Glomerular visceral epithelial cell (primary cell): Measurements from ENCODE around the gene NOTCH2.

Source experiments
- DNase-seq: peaks from one replicate; pipeline ENCODE4 v3.0.0-alpha.2; 2016; ENCODE audit errors: extremely low spot score

NOTCH2 gene

GRCh38 chr1:119975006-119975405 lies 94.5 kb downstream of the NOTCH2 start:
- DNase-seq = no peak

- DNase-seq = no peak
These were observed 95.4 kb downstream of the NOTCH2 start for GRCh38 chr1:119974013-119974412.

DNA sequence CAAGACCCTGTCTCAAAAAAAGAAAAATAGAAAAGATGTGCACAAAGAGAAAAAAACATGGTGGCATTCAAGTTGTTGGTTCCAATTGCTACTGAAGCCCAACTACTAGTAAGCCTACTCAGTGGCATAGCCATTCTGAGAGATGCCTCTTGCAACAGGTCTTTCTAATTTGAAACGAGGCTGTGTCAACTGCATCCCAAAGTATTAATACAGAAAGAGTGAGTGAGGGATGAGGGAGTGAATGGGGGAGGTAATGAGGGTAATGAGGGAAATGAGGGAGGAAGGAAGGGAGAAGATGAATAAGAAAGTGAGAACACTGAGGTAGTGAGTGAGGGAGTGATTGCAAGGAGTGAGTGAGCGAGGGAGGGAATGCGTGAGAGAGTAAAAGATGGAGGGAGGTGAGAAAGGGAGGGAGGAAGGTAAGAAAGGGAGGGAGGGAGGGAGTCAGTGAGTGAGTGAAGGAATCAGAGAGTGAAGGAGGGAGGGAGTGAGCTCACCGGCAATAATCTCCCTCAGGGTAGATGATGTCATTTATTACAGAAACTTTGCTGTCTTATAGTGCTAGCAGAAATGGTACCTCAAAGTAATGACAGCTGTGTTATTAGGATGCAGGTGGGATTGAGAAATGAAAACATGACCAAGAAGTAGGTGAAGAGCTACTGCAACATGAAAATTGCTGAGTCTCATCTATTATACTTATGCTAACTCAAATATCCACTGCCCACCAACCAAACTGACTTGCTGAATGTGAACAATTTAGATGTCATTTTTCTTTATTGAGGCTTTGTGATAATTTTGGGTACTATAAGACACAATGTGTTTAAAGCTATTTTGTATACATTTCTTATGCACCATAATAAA lies 97.5 kb downstream of the NOTCH2 start:
- DNase-seq = no peak

DNA sequence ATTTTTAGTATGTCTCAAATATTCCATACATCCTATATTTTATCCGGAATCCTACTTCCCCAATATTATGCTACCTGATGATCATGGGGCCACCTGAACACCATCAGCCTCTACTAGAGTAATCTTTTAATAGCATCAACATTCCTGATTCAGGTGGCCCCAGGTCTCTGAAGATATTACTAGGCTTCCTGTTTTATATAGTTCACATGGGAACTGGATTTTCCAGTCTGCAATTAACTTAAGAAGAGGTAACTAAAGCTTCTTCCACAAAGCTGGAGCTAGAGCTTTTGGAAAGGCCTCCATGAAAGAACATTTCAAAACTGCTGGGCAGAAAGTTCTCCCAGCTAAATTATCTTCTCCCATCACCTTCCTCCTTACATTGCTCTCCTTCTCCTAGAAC lies 100.9 kb downstream of the NOTCH2 start:
- no peak for DNase-seq

GRCh38 chr1:119968068-119968492 lies 101.4 kb downstream of the NOTCH2 start:
- peak; percentile 61 for DNase-seq

DNA sequence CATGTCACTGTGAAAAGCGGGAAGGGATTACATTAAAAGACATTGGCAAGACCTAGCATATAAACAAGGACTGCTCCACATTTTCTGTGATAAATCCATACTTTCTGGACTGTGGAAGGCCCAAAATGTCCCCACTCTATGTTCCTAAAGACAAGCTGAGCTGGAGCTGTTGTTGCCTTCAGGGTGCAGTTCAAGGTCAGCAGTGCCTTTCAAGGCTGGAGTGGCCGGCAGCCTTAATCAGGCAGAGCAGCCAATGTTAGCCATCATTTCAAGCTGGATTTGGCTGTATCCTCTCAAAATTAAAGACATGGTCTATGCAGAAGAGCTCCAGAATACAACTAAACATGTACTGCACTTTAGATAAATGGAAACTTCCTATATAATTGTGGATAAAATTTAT lies 102.8 kb downstream of the NOTCH2 start:
- DNase-seq = no peak

- no peak for DNase-seq
These were observed 103.4 kb downstream of the NOTCH2 start for GRCh38 chr1:119966020-119966419.

GRCh38 chr1:119964673-119965363 lies 104.6 kb downstream of the NOTCH2 start:
- DNase-seq = no peak

DNA sequence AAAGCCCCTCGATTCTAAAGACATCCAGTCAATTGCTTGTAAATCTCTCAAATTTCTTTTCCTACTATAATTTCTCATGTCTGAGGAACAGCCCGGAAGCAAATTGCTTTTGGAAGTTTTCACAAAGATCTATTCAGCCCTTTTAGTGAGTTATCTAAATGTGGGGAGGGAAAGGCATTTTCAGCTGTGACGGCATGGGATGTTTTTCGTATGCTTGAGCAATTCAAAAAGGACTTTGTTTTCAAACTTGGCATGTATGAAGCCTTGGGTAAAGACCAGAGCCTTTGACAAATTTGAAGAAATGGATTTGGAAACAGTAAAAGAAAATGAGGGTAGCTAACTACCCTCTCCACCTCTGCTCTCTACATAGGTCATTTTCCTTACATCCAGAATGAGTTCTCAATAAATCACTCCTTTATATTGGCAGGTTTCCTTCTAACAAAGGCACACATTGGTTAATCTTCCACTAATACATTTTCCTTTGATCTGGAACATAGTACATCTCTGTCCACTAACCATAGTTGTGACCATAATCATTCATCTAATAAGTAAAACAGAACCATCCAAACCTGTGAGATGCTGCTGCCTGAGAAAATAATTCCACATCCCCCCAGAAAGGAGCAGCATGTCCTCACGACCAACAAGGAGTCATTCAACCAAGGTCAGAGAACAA lies 107.0 kb downstream of the NOTCH2 start:
- no peak for DNase-seq

DNA sequence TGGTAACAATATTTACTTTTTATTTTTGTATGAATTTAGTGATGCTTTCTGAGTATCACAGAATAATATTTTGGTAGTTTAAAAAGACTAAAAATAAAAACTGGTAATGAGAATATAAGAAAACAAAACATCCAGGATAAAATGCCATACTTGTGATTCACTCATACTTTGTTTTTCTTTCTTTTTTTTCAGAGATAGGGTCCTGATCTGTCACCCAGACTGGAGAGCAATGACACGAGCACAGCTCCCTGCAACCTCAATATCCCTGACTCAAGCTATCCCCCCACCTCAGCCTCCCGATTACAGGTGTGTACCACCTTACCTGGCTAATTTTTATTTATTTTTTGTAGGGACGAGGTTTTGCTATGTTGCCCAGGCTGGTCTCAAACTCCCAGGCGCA lies 109.0 kb downstream of the NOTCH2 start:
- no peak for DNase-seq

DNA sequence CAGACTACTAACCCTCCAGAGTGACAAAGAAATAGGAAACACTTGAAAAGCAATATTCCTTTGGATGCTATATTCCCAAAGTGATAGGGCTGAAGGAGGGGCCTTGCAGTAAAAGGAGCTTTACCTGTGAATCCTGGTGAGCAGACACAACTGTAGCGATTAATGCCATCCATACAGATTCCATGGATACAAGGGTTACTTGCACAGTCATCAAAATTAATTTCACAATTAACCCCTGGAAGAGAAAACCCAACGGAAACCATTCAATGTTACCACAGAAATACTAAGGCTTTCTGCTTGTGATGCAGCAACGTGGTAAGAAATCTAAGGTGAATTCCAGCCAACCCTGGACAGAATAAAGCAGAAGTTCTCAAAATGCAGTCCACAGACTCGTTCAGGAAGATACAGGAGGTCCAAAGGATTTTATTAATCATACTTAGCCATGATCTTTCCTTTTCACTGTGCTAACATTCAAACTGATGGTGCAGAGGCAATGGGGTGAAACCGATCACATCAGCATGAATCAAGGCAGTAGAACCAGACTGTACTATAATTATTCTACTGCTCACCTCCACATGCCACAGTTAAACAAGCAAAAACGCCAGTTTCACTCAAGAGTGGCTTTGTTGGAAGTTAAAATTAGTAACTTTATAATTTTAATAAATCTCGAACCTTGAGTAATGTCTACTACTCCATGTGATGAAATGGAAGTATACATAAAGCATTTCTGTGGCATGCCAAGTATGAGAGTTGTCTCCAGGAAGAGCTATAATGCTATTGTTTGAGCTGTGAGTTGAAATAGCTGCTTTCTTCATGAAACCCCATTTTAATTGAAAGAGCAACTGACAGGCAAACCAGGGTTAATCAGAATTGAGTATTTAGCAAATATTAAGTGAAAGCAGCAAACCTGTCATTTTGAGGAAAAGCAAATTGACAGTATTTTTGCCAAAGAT lies 109.9 kb downstream of the NOTCH2 start:
- no peak for DNase-seq

DNA sequence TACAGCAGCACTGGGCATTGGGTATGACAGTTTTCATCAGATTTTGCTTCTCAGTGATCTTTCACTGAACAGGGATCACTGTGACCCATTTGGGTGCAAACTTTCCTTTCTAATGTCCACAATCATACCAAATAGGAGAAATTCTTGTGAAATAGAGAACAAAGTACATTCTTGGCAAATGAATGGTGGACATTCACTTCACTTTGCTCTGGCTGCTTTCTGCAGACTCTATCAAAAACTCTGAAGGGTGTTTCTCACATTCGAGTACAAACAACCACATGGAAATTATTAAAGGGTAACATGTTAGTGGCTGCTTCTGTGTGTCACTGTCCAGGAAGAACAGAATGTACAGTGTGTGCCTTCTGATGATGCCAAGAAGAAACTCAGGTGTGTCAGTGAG lies 111.2 kb downstream of the NOTCH2 start:
- no peak for DNase-seq

- DNase-seq = peak; percentile 56
These were observed 113.2 kb downstream of the NOTCH2 start for GRCh38 chr1:119956306-119956705.

DNA sequence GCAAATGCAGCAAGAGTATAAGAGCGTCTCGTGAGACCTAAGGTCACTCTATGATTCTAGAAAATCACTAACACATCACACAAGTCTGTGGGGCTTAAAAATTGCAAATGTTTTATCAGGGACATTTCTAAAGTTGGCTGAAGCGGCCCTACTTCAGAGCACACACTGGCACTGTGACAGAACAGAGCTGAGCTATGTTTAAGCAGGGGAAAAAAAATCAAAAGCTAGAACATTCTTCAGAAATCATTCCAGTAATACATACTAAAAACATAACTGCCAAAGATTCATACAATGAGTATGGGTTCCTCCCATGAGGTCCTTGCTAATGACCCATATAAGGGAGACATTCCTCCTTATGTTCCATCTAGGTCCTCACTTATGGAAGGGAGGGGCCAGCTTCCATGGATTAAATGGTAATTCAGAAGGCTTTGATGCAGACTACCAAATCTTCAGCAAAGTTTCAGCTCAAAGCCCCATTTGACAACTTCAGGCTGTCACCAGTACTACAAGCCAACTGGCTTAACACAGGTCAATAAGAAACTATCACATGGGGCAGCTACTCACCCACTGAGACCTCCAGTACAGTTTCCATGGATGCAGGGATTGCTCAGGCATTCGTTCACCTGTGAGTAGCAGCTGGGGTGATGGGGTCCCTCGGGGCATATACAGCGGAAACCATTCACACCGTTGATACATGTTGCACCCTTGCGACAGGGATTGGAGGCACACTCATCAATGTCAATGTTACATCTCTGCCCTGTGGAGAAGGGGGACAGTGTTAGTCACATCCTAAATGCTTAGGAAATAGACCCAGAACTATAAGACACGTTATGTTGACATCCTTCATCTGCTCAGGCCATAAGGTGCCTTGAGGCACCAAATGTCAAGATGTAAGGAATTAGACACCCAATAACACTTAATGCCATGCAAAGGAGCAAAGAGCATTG lies 114.7 kb downstream of the NOTCH2 start:
- no peak for DNase-seq

DNA sequence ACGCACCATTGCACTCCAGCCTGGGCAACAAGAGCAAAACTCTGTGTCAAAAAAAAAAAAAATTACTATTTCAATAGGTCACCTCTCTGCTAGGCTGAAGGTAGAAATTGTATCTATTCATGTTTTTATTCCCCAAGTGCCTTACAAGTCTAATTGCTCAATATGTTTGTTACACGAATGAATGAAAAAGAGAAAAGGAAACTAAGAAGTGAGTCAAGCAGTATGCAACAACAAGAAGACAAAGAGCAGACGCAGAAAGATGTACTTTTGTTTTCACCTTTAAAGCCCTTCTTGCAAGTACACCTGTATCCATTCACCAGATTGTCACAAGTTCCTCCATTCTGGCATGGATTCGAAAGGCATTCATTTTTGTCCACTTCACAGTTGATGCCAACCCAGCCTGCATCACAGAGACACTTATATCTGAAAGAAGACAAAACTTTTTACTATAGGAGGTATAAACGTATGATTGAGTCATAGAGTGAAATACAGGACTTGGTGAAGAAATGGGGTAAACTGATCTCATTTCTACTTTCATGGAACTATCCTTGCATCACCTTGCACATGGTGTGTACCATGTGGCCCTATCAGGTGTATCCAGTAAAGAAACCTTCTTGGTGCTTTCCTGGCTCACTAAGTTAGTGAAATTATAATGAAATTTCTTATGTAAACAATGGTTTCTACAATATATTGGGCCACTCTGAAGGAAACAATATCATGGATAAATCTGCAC lies 116.0 kb downstream of the NOTCH2 start:
- no peak for DNase-seq

DNA sequence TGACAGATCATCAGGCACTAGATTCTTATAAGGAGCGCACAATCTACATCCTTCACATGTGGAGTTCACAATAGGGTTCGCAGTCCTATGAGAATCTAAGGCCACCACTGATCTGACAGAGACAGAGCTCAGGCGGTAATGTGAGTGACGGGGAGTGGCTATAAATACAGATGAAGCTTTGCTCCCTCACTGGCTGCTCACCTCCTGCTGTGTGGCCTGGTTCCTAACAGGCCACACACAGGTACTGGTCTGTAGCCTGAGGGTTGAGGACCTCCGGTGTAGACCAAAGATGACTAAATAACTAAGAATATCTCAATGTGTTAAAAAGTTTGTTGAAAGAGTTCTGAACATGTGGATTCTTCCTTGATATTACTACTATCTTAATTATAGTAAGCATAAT lies 117.0 kb downstream of the NOTCH2 start:
- no peak for DNase-seq

DNA sequence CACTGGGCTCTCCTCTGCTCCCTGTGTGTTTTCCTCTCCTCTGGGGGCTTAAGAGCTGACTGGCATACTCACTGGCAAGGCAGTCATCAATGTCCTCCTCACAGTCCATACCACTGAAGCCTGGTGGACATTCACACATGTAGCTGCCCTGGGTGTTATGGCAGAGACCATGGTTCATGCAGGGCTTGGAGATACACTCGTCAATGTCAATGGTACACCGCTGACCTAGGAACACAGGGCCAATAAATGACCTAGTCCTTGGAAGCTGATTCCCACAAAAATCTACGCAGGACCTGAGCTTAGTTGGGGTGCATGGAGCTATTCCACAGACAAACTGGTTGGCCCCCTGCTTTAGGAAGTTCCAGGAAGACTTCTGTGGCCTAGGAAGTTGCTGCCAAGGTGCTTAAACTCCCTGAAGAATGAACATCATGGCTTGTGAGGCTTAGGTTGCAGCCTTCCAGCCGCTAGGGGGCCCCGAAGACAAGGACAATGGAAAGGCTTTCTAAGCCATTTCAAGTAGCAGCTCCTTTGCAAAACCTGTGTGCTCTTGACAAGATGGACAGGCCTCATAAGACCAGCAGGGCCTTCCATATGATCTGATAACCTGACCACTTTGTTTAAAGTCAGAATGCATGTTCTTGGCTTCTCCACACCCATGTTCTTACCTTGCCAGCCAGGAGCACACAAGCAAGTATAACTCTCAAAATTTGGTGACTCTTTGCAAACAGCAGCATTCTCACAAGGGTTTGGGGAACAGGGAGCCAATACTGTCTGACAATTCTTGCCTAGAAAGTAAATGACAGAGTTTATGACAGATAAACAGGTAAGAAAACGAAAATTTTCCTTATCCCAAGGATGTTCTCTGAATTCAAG lies 120.9 kb downstream of the NOTCH2 start:
- peak; percentile 77 for DNase-seq

- DNase-seq = no peak
These were observed 122.0 kb downstream of the NOTCH2 start for GRCh38 chr1:119947468-119947867.

DNA sequence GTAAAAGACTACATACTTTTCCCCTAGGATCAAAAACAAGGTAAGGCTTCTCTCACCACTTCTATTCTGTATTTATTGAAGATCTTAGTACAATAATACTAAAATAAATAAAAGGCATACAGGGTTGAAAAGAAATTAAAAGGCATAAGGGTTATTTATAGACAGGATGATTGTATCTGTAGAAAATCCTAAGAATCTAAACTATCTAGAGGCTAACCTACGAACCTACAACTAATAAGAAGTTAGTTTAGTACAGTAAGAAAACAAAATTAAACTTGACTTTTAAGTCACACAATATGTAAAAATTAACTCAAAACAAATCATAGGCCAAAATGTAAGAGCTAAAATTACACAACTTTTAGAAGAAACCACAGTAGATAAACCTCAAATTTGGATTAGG lies 122.7 kb downstream of the NOTCH2 start:
- DNase-seq = no peak
